ENCODE measurements around the gene INSL6.

Gene INSL6

GRCh38 chr9:5146241-5146640 is 39.2 kb downstream of the INSL6 start:
- POLR2A ChIA-PET: no interaction called here
- CTCF ChIA-PET: no interaction called here
- no peak for TF ChIP-seq ZNF768 (tag by site-specific recombination; IDR thresholded peaks at IDR 0.05)
- TF ChIP-seq ZNF521 (tag by site-specific recombination; IDR thresholded peaks at IDR 0.05): no peak
- TF ChIP-seq ZNF660 (tag by site-specific recombination; IDR thresholded peaks at IDR 0.05): no peak
- no peak overlapping the region for H3K4me3 ChIP-seq (ENCODE audit: low read depth, low read length)
- no peak overlapping the region for H3K27ac ChIP-seq (ENCODE audit: extremely low read depth, low read depth, low read length)
- H3K36me3 ChIP-seq (ENCODE audit: control insufficient read depth in 2 of 2, insufficient read depth in 1 of 2, low read length in 2 of 2): no peaks in the 10 kb centered on the region
- no peaks in the 10 kb centered on the region for H3K9me3 ChIP-seq (ENCODE audit: control insufficient read depth, insufficient read depth, low read depth, low read length)
- H3K4me1 ChIP-seq (ENCODE audit: control insufficient read depth, insufficient read depth, low read length): no peaks in the 10 kb centered on the region

DNA sequence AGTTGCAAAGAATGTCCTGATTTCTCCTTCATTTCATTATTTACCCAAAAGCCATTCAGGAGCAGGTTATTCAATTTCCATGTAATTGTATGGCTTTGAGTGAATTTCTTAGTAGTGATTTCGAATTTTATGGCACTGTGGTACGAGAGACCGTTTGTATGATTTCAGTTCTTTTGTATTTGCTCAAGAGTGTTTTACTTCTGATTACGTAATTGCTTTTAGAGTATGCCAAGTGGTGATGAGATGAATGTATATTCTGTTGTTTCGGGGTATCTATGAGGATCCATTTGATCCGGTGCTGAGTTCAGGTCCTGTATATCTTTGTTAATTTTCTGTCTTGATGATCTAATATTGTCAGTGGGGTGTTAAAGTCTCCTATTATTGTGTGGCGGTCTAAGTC is 41.2 kb downstream of the INSL6 start:
- TF ChIP-seq ZNF549 (tag by site-specific recombination; IDR thresholded peaks at IDR 0.05) (no peak), ZEB2 (tag by site-specific recombination; IDR thresholded peaks at IDR 0.05) (no peak), GLI4 (tag by site-specific recombination; IDR thresholded peaks at IDR 0.05) (no peak), ZNF747 (tag by site-specific recombination; IDR thresholded peaks at IDR 0.05) (no peak), SALL2 (tag by site-specific recombination; IDR thresholded peaks at IDR 0.05; ENCODE audit: borderline replicate concordance) (no peak), ZNF561 (tag by site-specific recombination; IDR thresholded peaks at IDR 0.05; ENCODE audit: borderline replicate concordance) (no peak), ZNF274 (IDR thresholded peaks at IDR 0.05; ENCODE audit: low read length) (no peak), ZNF274 (tag by site-specific recombination; IDR thresholded peaks at IDR 0.05; ENCODE audit: borderline replicate concordance) (no peak), ZNF112 (tag by site-specific recombination; IDR thresholded peaks at IDR 0.05) (no peak), ZNF23 (tag by site-specific recombination; IDR thresholded peaks at IDR 0.05; ENCODE audit: borderline replicate concordance) (no peak)
- TF ChIP-seq, protein P1, sequence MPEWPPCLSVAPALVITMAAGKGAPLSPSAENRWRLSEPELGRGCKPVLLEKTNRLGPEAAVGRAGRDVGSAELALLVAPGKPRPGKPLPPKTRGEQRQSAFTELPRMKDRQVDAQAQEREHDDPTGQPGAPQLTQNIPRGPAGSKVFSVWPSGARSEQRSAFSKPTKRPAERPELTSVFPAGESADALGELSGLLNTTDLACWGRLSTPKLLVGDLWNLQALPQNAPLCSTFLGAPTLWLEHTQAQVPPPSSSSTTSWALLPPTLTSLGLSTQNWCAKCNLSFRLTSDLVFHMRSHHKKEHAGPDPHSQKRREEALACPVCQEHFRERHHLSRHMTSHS (tag by site-specific recombination; IDR thresholded peaks at IDR 0.05): no peak
- no peak overlapping the region for H3K27ac ChIP-seq (ENCODE audit: extremely low read depth, low read depth, low read length)
- no peaks in the 10 kb centered on the region for H3K4me1 ChIP-seq (ENCODE audit: control insufficient read depth, insufficient read depth, low read length)
- H3K36me3 ChIP-seq (ENCODE audit: control insufficient read depth in 2 of 2, insufficient read depth in 1 of 2, low read length in 2 of 2): no peaks in the 10 kb centered on the region
- no peaks in the 10 kb centered on the region for H3K9me3 ChIP-seq (ENCODE audit: control insufficient read depth, insufficient read depth, low read depth, low read length)
- POLR2A ChIA-PET: no interaction called here
- CTCF ChIA-PET: no interaction called here
- H3K4me3 ChIP-seq (ENCODE audit: low read depth, low read length): no peak overlapping the region

DNA sequence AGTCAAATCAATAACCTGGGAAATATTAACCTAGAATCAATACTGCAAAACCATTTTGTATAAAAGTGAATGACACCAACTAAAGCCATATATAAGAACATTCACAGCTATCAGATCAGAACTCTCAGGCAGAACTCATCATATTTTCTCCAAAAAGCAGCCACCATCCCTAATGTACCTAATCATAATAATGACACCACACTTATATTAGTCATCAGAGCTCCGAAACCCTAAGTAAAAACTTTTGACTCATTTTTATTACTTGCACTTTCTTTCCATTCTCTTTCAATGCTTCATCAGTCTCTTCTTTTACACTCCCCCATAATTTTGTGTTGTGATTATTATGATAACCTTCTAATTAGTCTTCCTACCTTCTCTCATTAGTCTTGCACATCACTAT is 45.3 kb downstream of the INSL6 start:
- ChIA-PET POLR2A (no interaction called here), CTCF (no interaction called here)
- H3K4me1 ChIP-seq (ENCODE audit: control insufficient read depth, insufficient read depth, low read length): no peaks in the 10 kb centered on the region
- no peak overlapping the region for H3K27ac ChIP-seq (ENCODE audit: extremely low read depth, low read depth, low read length)
- no peaks in the 10 kb centered on the region for H3K36me3 ChIP-seq (ENCODE audit: control insufficient read depth in 2 of 2, insufficient read depth in 1 of 2, low read length in 2 of 2)
- H3K9me3 ChIP-seq (ENCODE audit: control insufficient read depth, insufficient read depth, low read depth, low read length): no peaks in the 10 kb centered on the region
- TF ChIP-seq ZNF658 (tag by site-specific recombination; IDR thresholded peaks at IDR 0.05) (no peak), ZNF596 (tag by site-specific recombination; IDR thresholded peaks at IDR 0.05) (no peak)
- TF ChIP-seq, protein P2, sequence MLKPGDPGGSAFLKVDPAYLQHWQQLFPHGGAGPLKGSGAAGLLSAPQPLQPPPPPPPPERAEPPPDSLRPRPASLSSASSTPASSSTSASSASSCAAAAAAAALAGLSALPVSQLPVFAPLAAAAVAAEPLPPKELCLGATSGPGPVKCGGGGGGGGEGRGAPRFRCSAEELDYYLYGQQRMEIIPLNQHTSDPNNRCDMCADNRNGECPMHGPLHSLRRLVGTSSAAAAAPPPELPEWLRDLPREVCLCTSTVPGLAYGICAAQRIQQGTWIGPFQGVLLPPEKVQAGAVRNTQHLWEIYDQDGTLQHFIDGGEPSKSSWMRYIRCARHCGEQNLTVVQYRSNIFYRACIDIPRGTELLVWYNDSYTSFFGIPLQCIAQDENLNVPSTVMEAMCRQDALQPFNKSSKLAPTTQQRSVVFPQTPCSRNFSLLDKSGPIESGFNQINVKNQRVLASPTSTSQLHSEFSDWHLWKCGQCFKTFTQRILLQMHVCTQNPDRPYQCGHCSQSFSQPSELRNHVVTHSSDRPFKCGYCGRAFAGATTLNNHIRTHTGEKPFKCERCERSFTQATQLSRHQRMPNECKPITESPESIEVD (tag by site-specific recombination; IDR thresholded peaks at IDR 0.05): no peak
- H3K4me3 ChIP-seq (ENCODE audit: low read depth, low read length): no peak overlapping the region

DNA sequence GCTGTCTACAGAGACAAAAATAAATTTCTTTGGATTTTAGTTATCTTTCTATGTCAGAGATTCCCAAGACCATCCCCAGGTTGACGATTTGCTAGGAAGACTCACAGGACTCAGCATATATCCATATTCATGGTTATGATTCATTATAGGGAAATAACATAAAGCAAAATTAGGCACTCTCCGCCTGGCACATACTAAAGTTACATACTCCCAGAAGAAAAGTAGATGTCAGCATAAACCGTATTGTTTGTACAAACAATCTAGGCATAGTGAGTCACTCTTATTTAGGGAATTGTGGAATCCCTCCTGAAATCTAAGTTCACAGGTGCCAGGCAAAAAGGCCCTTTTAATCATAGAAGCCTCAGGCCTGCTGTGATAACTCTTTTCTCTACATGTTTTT is 62.9 kb downstream of the INSL6 start:
- Histone ChIP-seq H3K36me3 (ENCODE audit: control insufficient read depth in 2 of 2, insufficient read depth in 1 of 2, low read length in 2 of 2) (no peaks in the 10 kb centered on the region), H3K4me1 (ENCODE audit: control insufficient read depth, insufficient read depth, low read length) (no peaks in the 10 kb centered on the region), H3K4me3 (ENCODE audit: low read depth, low read length) (no peak overlapping the region), H3K27ac (ENCODE audit: extremely low read depth, low read depth, low read length) (no peak overlapping the region), H3K9me3 (ENCODE audit: control insufficient read depth, insufficient read depth, low read depth, low read length) (no peaks in the 10 kb centered on the region)
- ChIA-PET POLR2A (no interaction called here), CTCF (interaction anchor here (1.2 kb wide), 1 partner anchor 135 kb away, joined by 5 read pairs; no protein-coding TSS in a partner anchor)
- no peak for TF ChIP-seq SALL2 (tag by site-specific recombination; IDR thresholded peaks at IDR 0.05; ENCODE audit: borderline replicate concordance)
- TF ChIP-seq ZFP69B (tag by site-specific recombination; IDR thresholded peaks at IDR 0.05): no peak
- no peak for TF ChIP-seq ZNF514 (tag by site-specific recombination; IDR thresholded peaks at IDR 0.05)
- TF ChIP-seq ZNF664 (tag by site-specific recombination; IDR thresholded peaks at IDR 0.05): no peak
- TF ChIP-seq KLF16 (tag by site-specific recombination; IDR thresholded peaks at IDR 0.05): no peak
- TF ChIP-seq SP7 (tag by site-specific recombination; IDR thresholded peaks at IDR 0.05): no peak
- TF ChIP-seq ZNF449 (tag by site-specific recombination; IDR thresholded peaks at IDR 0.05): no peak
- no peak for TF ChIP-seq ZNF133 (tag by site-specific recombination; IDR thresholded peaks at IDR 0.05)
- no peak for TF ChIP-seq ZNF658 (tag by site-specific recombination; IDR thresholded peaks at IDR 0.05)
- no peak for TF ChIP-seq ZNF18 (tag by site-specific recombination; IDR thresholded peaks at IDR 0.05)
